SU-DHL-6 (cell line): ENCODE measurements around the gene EPHB1.

Experiments
- H2AFZ ChIP-seq: fragments of 200-600 bp; sonication (generic); 2 replicates; pipeline ENCODE4 v1.6.1; 2014; ENCODE audit warnings: low read depth, mild to moderate bottlenecking, moderate library complexity, mixed read lengths, antibody characterized with exemption, low read length; ENCODE audit not compliant: severe bottlenecking
- H3F3A ChIP-seq: fragments of 200-600 bp; shearing (Covaris generic); 2 replicates; pipeline ENCODE4 v1.6.0; 2016; ENCODE audit warnings: antibody characterized with exemption, mild to moderate bottlenecking; ENCODE audit not compliant: insufficient read depth
- H3K27ac ChIP-seq: fragments of 200-600 bp; sonication (generic); 2 replicates; pipeline ENCODE4 v1.5.1; 2016; ENCODE audit warnings: low read depth, mild to moderate bottlenecking, low read length, moderate library complexity, mixed read lengths
- H3K27me3 ChIP-seq: fragments of 200-600 bp; sonication (generic), shearing (Covaris generic); 2 replicates; pipeline ENCODE4 v1.6.0; 2014; ENCODE audit warnings: mild to moderate bottlenecking, low read length
- H3K36me3 ChIP-seq: fragments of 200-600 bp; sonication (generic); 2 replicates; pipeline ENCODE4 v1.6.1; 2014; ENCODE audit warnings: mild to moderate bottlenecking, low read length, mixed read lengths
- H3K4me2 ChIP-seq: fragments of 300-600, 200-600 bp; shearing (Covaris generic), sonication (generic); 2 replicates; pipeline ENCODE4 v1.6.0; 2014; ENCODE audit warnings: low read length, low read depth, mild to moderate bottlenecking; ENCODE audit not compliant: poor library complexity, severe bottlenecking
- H3K4me3 ChIP-seq: fragments of 200-600 bp; sonication (generic); 2 replicates; pipeline ENCODE4 v1.5.1; 2014; ENCODE audit warnings: antibody characterized with exemption, low read length, mild to moderate bottlenecking, mixed read lengths; ENCODE audit not compliant: insufficient read depth, poor library complexity, severe bottlenecking
- H3K79me2 ChIP-seq: fragments of 200-600 bp; sonication (generic); 2 replicates; pipeline ENCODE4 v1.6.1; 2014; ENCODE audit warnings: mild to moderate bottlenecking, low read length, moderate library complexity; ENCODE audit not compliant: insufficient read depth
- H3K9ac ChIP-seq: fragments of 200-600 bp; sonication (generic); 2 replicates; pipeline ENCODE4 v1.7.0; 2014; ENCODE audit warnings: mild to moderate bottlenecking, low read length
- H3K9me2 ChIP-seq: fragments of 200-600 bp; sonication (generic); replicated peaks from 2 replicates; pipeline ENCODE4 v1.6.1; 2014; ENCODE audit warnings: low read length; ENCODE audit not compliant: insufficient read depth
- H3K9me3 ChIP-seq: fragments of 200-600 bp; sonication (generic); 2 replicates; pipeline ENCODE4 v1.6.1; 2014; ENCODE audit warnings: low read length, mixed read lengths; ENCODE audit not compliant: insufficient read depth
- H4K20me1 ChIP-seq: fragments of 200-600 bp; sonication (generic); 2 replicates; pipeline ENCODE4 v1.6.1; 2014; ENCODE audit warnings: low read depth, mild to moderate bottlenecking, antibody characterized with exemption, low read length, moderate library complexity, mixed read lengths
- EZH2phosphoT487 ChIP-seq: fragments of 200-600 bp; sonication (generic), shearing (Covaris generic); conservative IDR thresholded peaks from 2 replicates; pipeline ENCODE4 v1.6.1; 2018; ENCODE audit warnings: mild to moderate bottlenecking, antibody characterized with exemption, low read length, moderate library complexity, mixed read lengths
- TF ChIP-seq, protein P1 (sequence below): fragments of 200-600 bp; sonication (generic); IDR thresholded peaks from one replicate; pipeline ENCODE4 v1.5.1; 2017; ENCODE audit warnings: antibody characterized with exemption, mild to moderate bottlenecking, low read length, moderate library complexity; ENCODE audit not compliant: insufficient read depth, poor library complexity, severe bottlenecking

The EPHB1 gene

DNA sequence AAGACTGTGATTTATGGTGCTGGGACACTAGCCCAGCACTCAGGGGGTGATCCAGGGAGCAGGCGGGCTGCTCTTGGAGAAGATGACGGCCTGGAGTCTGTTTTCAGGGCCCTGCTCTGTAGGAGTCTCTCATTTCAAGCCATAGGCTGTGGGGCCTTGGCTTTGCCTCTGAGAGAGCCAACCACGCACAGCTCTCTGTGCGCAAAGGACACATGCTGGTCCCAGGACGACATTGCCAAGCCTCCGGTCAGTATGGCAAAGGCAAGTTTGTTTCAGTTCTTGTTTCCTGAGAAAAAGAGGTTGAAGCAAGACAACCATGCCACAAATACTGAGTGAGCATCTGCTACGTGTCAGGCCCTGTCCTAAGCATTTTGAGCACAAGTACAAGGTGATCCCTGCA, 197.1 kb downstream of the EPHB1 start:
- no peaks in the 10 kb centered on the region for H3K36me3 ChIP-seq
- no peak overlapping the region for H3K27ac ChIP-seq
- H3K4me2 ChIP-seq, result no peak overlapping the region
- no peaks in the 10 kb centered on the region for H3F3A ChIP-seq
- H4K20me1 ChIP-seq, result no peaks in the 10 kb centered on the region
- no peaks in the 10 kb centered on the region for H3K9me3 ChIP-seq
- no peak overlapping the region for H2AFZ ChIP-seq
- no peaks in the 10 kb centered on the region for H3K79me2 ChIP-seq
- H3K27me3 ChIP-seq, result no peaks in the 10 kb centered on the region
- H3K9me2 ChIP-seq, result no peaks in the 10 kb centered on the region
- no peak overlapping the region for H3K9ac ChIP-seq
- TF ChIP-seq, protein P1, sequence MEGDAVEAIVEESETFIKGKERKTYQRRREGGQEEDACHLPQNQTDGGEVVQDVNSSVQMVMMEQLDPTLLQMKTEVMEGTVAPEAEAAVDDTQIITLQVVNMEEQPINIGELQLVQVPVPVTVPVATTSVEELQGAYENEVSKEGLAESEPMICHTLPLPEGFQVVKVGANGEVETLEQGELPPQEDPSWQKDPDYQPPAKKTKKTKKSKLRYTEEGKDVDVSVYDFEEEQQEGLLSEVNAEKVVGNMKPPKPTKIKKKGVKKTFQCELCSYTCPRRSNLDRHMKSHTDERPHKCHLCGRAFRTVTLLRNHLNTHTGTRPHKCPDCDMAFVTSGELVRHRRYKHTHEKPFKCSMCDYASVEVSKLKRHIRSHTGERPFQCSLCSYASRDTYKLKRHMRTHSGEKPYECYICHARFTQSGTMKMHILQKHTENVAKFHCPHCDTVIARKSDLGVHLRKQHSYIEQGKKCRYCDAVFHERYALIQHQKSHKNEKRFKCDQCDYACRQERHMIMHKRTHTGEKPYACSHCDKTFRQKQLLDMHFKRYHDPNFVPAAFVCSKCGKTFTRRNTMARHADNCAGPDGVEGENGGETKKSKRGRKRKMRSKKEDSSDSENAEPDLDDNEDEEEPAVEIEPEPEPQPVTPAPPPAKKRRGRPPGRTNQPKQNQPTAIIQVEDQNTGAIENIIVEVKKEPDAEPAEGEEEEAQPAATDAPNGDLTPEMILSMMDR, result no peak
- no peak for TF ChIP-seq EZH2phosphoT487
- H3K4me3 ChIP-seq, result no peak overlapping the region

DNA sequence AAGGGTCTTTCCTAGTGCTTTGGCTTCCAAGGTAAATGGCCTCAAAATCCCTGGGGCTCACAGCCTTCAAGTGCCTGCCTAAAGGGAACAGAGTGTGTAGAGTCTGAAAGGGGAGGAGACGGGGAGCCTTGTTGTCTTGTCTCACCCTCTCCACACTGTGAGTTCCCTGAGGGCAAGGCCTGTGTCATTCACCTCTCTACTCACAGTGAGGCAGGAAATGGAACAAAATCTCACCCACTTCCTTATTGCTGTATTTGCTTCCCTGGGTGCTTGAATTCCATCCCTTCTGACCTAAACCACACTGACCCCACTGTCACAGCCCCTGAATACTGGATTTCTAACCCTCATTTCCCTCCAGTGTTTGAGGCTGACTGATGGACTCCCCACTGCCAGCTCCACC, 197.5 kb downstream of the EPHB1 start:
- TF ChIP-seq, protein P1, result no peak
- TF ChIP-seq EZH2phosphoT487, result no peak
- Histone ChIP-seq H3K9me2 (no peaks in the 10 kb centered on the region), H3K4me2 (no peak overlapping the region), H3K9ac (no peak overlapping the region), H2AFZ (no peak overlapping the region), H3K4me3 (no peak overlapping the region), H3K27ac (no peak overlapping the region), H3K36me3 (no peaks in the 10 kb centered on the region), H3K27me3 (no peaks in the 10 kb centered on the region), H3K79me2 (no peaks in the 10 kb centered on the region), H3F3A (no peaks in the 10 kb centered on the region), H3K9me3 (no peaks in the 10 kb centered on the region), H4K20me1 (no peaks in the 10 kb centered on the region)

DNA sequence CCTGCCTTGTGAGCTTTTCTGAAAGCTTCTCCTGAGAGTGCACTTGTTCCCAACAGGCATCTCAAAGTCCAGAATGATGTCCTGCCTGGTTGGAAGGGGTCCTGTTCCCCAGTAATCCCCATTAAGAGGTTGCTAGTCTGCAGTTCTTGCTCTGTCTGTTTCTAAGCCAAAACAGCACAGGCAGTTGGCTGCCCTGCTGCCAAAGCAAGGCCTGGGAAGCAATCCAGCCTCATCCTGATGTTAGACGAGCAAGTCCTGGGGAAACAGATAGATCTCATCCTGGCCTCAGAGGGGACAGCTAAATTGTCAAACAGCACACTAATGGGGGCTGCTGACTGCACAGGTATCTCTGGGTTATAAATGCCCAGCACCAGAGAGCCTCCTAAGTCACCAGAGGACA, 198.0 kb downstream of the EPHB1 start:
- Histone ChIP-seq H3K27me3 (no peaks in the 10 kb centered on the region), H3K79me2 (no peaks in the 10 kb centered on the region), H3K9me2 (no peaks in the 10 kb centered on the region), H3K36me3 (no peaks in the 10 kb centered on the region), H3K9me3 (no peaks in the 10 kb centered on the region), H3K4me3 (no peak overlapping the region), H3K27ac (no peak overlapping the region), H3K4me2 (no peak overlapping the region), H3K9ac (no peak overlapping the region), H2AFZ (no peak overlapping the region), H3F3A (no peaks in the 10 kb centered on the region), H4K20me1 (no peaks in the 10 kb centered on the region)
- TF ChIP-seq, protein P1, result no peak
- TF ChIP-seq EZH2phosphoT487, result no peak
